H9 (cell line): ENCODE measurements around the gene SYTL5. TPM values are rescaled to one million over a fixed set of nuclear protein-coding genes. Genes with fewer than 3 reads are reported as not detected.

Experiments
- DNase-seq: peaks from one replicate; pipeline ENCODE4 v3.0.0-alpha.2; 2017
- H2AFZ ChIP-seq: one replicate; pipeline ENCODE4 v1.6.1; 2013; ENCODE audit warnings: mild to moderate bottlenecking, low read length, control low read depth, moderate library complexity
- H2AK5ac ChIP-seq: 2 replicates; pipeline ENCODE4 v1.6.1; 2013; ENCODE audit warnings: low read length, control low read depth, mixed read lengths; ENCODE audit not compliant: insufficient read length
- H2BK120ac ChIP-seq: one replicate; pipeline ENCODE4 v1.6.1; 2013; ENCODE audit warnings: low read depth, mild to moderate bottlenecking, low read length, control low read depth, inconsistent platforms; ENCODE audit not compliant: poor library complexity, severe bottlenecking
- H2BK12ac ChIP-seq: 2 replicates; pipeline ENCODE4 v1.6.1; 2013; ENCODE audit warnings: low read length, control low read depth, mixed read lengths, low read depth; ENCODE audit not compliant: insufficient read length
- H2BK15ac ChIP-seq: 2 replicates; pipeline ENCODE4 v1.6.1; 2013; ENCODE audit warnings: low read depth, low read length, control low read depth
- H2BK20ac ChIP-seq: one replicate; pipeline ENCODE4 v1.6.1; 2013; ENCODE audit warnings: low read depth, mild to moderate bottlenecking, low read length, control low read depth, inconsistent platforms; ENCODE audit not compliant: poor library complexity, severe bottlenecking
- H2BK5ac ChIP-seq: 2 replicates; pipeline ENCODE4 v1.6.1; 2013; ENCODE audit warnings: low read length, control low read depth, mixed read lengths; ENCODE audit not compliant: insufficient read length
- H3K14ac ChIP-seq: 2 replicates; pipeline ENCODE4 v1.6.1; 2013; ENCODE audit warnings: low read length, control low read depth; ENCODE audit not compliant: insufficient read depth
- H3K18ac ChIP-seq: 2 replicates; pipeline ENCODE4 v1.6.1; 2013; ENCODE audit warnings: low read depth, mild to moderate bottlenecking, mixed read lengths, low read length, control low read depth; ENCODE audit not compliant: insufficient read length
- H3K23ac ChIP-seq: 2 replicates; pipeline ENCODE4 v1.6.1; 2013; ENCODE audit warnings: low read length, control low read depth, mixed read lengths, low read depth; ENCODE audit not compliant: insufficient read length
- H3K23me2 ChIP-seq: 2 replicates; pipeline ENCODE4 v1.6.1; 2013; ENCODE audit warnings: low read depth, mild to moderate bottlenecking, mixed read lengths, low read length, control low read depth; ENCODE audit not compliant: insufficient read length, poor library complexity, severe bottlenecking
- H3K27ac ChIP-seq: 2 replicates; pipeline ENCODE4 v1.5.1; 2013; ENCODE audit warnings: low read length, control low read depth, mixed read lengths, low read depth; ENCODE audit not compliant: insufficient read length
- H3K27me3 ChIP-seq: 2 replicates; pipeline ENCODE4 v1.6.1; 2013; ENCODE audit warnings: low read length, control low read depth, inconsistent platforms; ENCODE audit not compliant: insufficient read depth
- H3K4ac ChIP-seq: 2 replicates; pipeline ENCODE4 v1.6.1; 2013; ENCODE audit warnings: low read depth, mild to moderate bottlenecking, control low read depth, inconsistent platforms, low read length, moderate library complexity
- H3K4me1 ChIP-seq: 2 replicates; pipeline ENCODE4 v1.6.1; 2013; ENCODE audit warnings: low read length, control low read depth, inconsistent platforms; ENCODE audit not compliant: insufficient read depth
- H3K4me2 ChIP-seq: 2 replicates; pipeline ENCODE4 v1.6.1; 2013; ENCODE audit warnings: low read length, control low read depth, mixed read lengths; ENCODE audit not compliant: insufficient read length, insufficient read depth
- H3K56ac ChIP-seq: 2 replicates; pipeline ENCODE4 v1.6.1; 2013; ENCODE audit warnings: low read depth, mild to moderate bottlenecking, mixed read lengths, low read length, control low read depth; ENCODE audit not compliant: insufficient read length
- H3K79me1 ChIP-seq: 2 replicates; pipeline ENCODE4 v1.6.1; 2013; ENCODE audit warnings: low read depth, mild to moderate bottlenecking, moderate library complexity, low read length, control low read depth, inconsistent platforms; ENCODE audit not compliant: insufficient read depth, poor library complexity, severe bottlenecking
- H3K79me2 ChIP-seq: 2 replicates; pipeline ENCODE4 v1.6.1; 2013; ENCODE audit warnings: low read length, control low read depth, inconsistent platforms; ENCODE audit not compliant: insufficient read depth
- H3K9ac ChIP-seq: 2 replicates; pipeline ENCODE4 v1.6.1; 2013; ENCODE audit warnings: low read length, control low read depth, mixed read lengths; ENCODE audit not compliant: insufficient read length; ENCODE audit errors: extremely low read depth
- H3K9me3 ChIP-seq: one replicate; pipeline ENCODE4 v1.6.1; 2013; ENCODE audit warnings: low read depth, low read length, inconsistent platforms; ENCODE audit not compliant: control insufficient read depth
- H3T11ph ChIP-seq: one replicate; pipeline ENCODE4 v1.6.1; 2013; ENCODE audit warnings: mild to moderate bottlenecking, low read length, control low read depth, inconsistent platforms
- H4K20me1 ChIP-seq: one replicate; pipeline ENCODE4 v1.6.1; 2013; ENCODE audit not compliant: control insufficient read depth, insufficient read length, insufficient read depth
- H4K5ac ChIP-seq: 2 replicates; pipeline ENCODE4 v1.6.1; 2013; ENCODE audit warnings: low read depth, mild to moderate bottlenecking, mixed read lengths, low read length, control low read depth; ENCODE audit not compliant: insufficient read length
- H4K8ac ChIP-seq: replicated peaks from 2 replicates; pipeline ENCODE4 v1.6.1; 2013; ENCODE audit warnings: low read length, control low read depth, mixed read lengths, low read depth; ENCODE audit not compliant: insufficient read length
- H4K91ac ChIP-seq: 2 replicates; pipeline ENCODE4 v1.6.1; 2013; ENCODE audit warnings: low read depth, mild to moderate bottlenecking, moderate library complexity, mixed read lengths, low read length, control low read depth; ENCODE audit not compliant: insufficient read length
- H3K27ac Mint-ChIP-seq, 3 experiments: 2 replicates in 2 of 3; 3 replicates in 1 of 3; pipeline ENCODE4 v1.8.0; 2020 to 2021; ENCODE audit warnings: mixed read lengths in 3 of 3, mild to moderate bottlenecking in 1 of 3, moderate library complexity in 1 of 3
- H3K27me3 Mint-ChIP-seq: 2 replicates; pipeline ENCODE4 v1.8.0; 2021; ENCODE audit warnings: low read depth, mild to moderate bottlenecking, moderate library complexity, mixed read lengths
- H3K36me3 Mint-ChIP-seq, 3 experiments: 2 replicates in 2 of 3; 3 replicates in 1 of 3; pipeline ENCODE4 v1.8.0; 2020 to 2021; ENCODE audit warnings: low read depth in 3 of 3, mixed read lengths in 3 of 3; ENCODE audit not compliant: insufficient read depth in 1 of 3
- H3K4me1 Mint-ChIP-seq, 2 experiments: 2 replicates each; pipeline ENCODE4 v1.8.0; 2020; ENCODE audit warnings: mixed read lengths in 2 of 2
- H3K4me3 Mint-ChIP-seq, 2 experiments: 2 replicates in 1 of 2; 3 replicates in 1 of 2; pipeline ENCODE4 v1.8.0; 2020 to 2021; ENCODE audit warnings: mild to moderate bottlenecking in 2 of 2, mixed read lengths in 2 of 2, moderate library complexity in 1 of 2
- H3K9me3 Mint-ChIP-seq, 2 experiments: 2 replicates in 1 of 2; 3 replicates in 1 of 2; pipeline ENCODE4 v1.8.0; 2020; ENCODE audit warnings: mild to moderate bottlenecking in 2 of 2, mixed read lengths in 2 of 2, moderate library complexity in 1 of 2
- CTCF ChIP-seq: fragments of 200-600 bp; sonication (generic); conservative IDR thresholded peaks from 3 replicates; pipeline ENCODE4 v1.8.0; 2021; ENCODE audit warnings: antibody characterized with exemption, mild to moderate bottlenecking
- total RNA-seq: library from RNA; stranded (reverse); gene quantifications from 2 replicates; pipeline ENCODE4 v1.2.1, GENCODE V29; 2021

SYTL5 gene
- total RNA-seq, 1 experiment from 2014 or later, result 0.15 TPM

- H3K9ac ChIP-seq, result no peak overlapping the region
- no peak overlapping the region for H2BK20ac ChIP-seq
- no peaks in the 10 kb centered on the region for H3K9me3 ChIP-seq
- Mint-ChIP-seq H3K9me3 (peaks cover 63 to 69% of the 10 kb centered on the region in 2 experiments), H3K36me3 (peaks cover 0 to 2% (median 2%) of the 10 kb centered on the region in 3 experiments; a peak in 5 of 7 replicates), H3K27ac (no peak overlapping the region), H3K27me3 (no peaks in the 10 kb centered on the region; the same call in 1 of the 2 replicates), H3K4me3 (no peak overlapping the region), H3K4me1 (no peaks in the 10 kb centered on the region)
- no peaks in the 10 kb centered on the region for H3K4me1 ChIP-seq
- DNase-seq, result no peak
- no peak overlapping the region for H3K14ac ChIP-seq
- H3K23me2 ChIP-seq, result no peaks in the 10 kb centered on the region
- no peak overlapping the region for H3K4ac ChIP-seq
- H2BK12ac ChIP-seq, result no peak overlapping the region
- H3K4me2 ChIP-seq, result no peak overlapping the region
- H3T11ph ChIP-seq, result no peak overlapping the region
- H3K79me2 ChIP-seq, result no peaks in the 10 kb centered on the region
- no peak overlapping the region for H2BK5ac ChIP-seq
- no peaks in the 10 kb centered on the region for H4K20me1 ChIP-seq
- no peak for TF ChIP-seq CTCF
- H4K91ac ChIP-seq, result no peak overlapping the region
- no peaks in the 10 kb centered on the region for H3K27me3 ChIP-seq
- H3K27ac ChIP-seq, result no peak overlapping the region
- H2AFZ ChIP-seq, result no peak overlapping the region
- H2AK5ac ChIP-seq, result no peak overlapping the region
- H3K79me1 ChIP-seq, result no peaks in the 10 kb centered on the region
- H4K8ac ChIP-seq, result no peak overlapping the region
- no peak overlapping the region for H3K18ac ChIP-seq
- no peak overlapping the region for H2BK120ac ChIP-seq
- no peak overlapping the region for H2BK15ac ChIP-seq
- no peak overlapping the region for H3K56ac ChIP-seq
- no peak overlapping the region for H4K5ac ChIP-seq
- no peak overlapping the region for H3K23ac ChIP-seq
These were observed 156.8 kb downstream of the SYTL5 start for GRCh38 chrX:38163193-38163592.
